K562 (cell line): ENCODE data around the gene GPR183. TPM values are rescaled to one million over a fixed set of nuclear protein-coding genes. Genes with fewer than 3 reads are reported as not detected.

Experiments used
- ATAC-seq: fragments of 200-7000 bp; cut with Tn5 transposase; 3 replicates; pipeline ENCODE4 v1.9.1; 2020; ENCODE audit warnings: moderate library complexity
- BruUV-seq: library from RNA; stranded (reverse); fragments of 400-500 nt; replicated peaks from 2 replicates; lab custom pipeline; 2021; lab: Mats Ljungman, UMichigan
- CTCF ChIA-PET: fragments of 300-600 bp; formaldehyde crosslinking; extraction: SDS; loops from one replicate; lab custom pipeline; 2021; ENCODE audit warnings: low intra/inter-chr PET ratio; lab: Yijun Ruan, JAX
- POLR2A ChIA-PET: fragments of 300-600, 350-650 bp; sonication (Branson Sonifier 250); formaldehyde crosslinking; extraction: SDS; loops from one replicate; lab custom pipeline; 2021; ENCODE audit warnings: antibody characterized with exemption, inconsistent platforms; lab: Yijun Ruan, JAX
- DNase-seq, 4 experiments: peaks; one replicate each; pipeline versions ENCODE4 v3.0.0 to v3.0.0-alpha.2; 2011 to 2018; ENCODE audit warnings: low spot score in 3 of 4, mixed read lengths in 3 of 4; ENCODE audit errors: extremely low read depth in 1 of 4
- FAIRE-seq: peaks from 2 replicates; lab custom pipeline; 2011; peaks lifted over from hg19 to GRCh38; lab: Jason Lieb, UNC
- H2AFZ ChIP-seq: 2 replicates; pipeline ENCODE4 v1.6.0; 2011; ENCODE audit warnings: low read depth, low read length, control low read depth, inconsistent platforms
- H3K27ac ChIP-seq: fragments of 200-600 bp; 3 replicates; pipeline ENCODE4 v1.8.0; 2011; ENCODE audit warnings: low read depth, mild to moderate bottlenecking, control low read depth, inconsistent platforms, low read length, moderate library complexity, mixed read lengths; ENCODE audit errors: extremely low read depth
- H3K27me3 ChIP-seq, 2 experiments: fragments of 300-600 bp in 1 of 2; 2 replicates in 1 of 2; 3 replicates in 1 of 2; pipeline versions ENCODE4 v1.6.0 to v1.8.0; 2011; ENCODE audit warnings: inconsistent platforms in 2 of 2, low read length in 2 of 2, mild to moderate bottlenecking in 1 of 2, mixed read lengths in 1 of 2, moderate library complexity in 1 of 2; ENCODE audit not compliant: control insufficient read depth in 2 of 2, insufficient read depth in 2 of 2
- H3K36me3 ChIP-seq: fragments of 300-600 bp; 3 replicates; pipeline ENCODE4 v1.8.0; 2011; ENCODE audit warnings: mild to moderate bottlenecking, low read length, inconsistent platforms; ENCODE audit not compliant: control insufficient read depth, insufficient read depth
- H3K4me1 ChIP-seq, 2 experiments: fragments of 200-600 bp in 1 of 2; replicated peaks in 1 of 2; 2 replicates in 1 of 2; 3 replicates in 1 of 2; pipeline versions ENCODE4 v1.5.1 to v1.8.0; 2011; ENCODE audit warnings: inconsistent platforms in 2 of 2, low read length in 2 of 2, mild to moderate bottlenecking in 1 of 2, mixed read lengths in 1 of 2, moderate library complexity in 1 of 2; ENCODE audit not compliant: control insufficient read depth in 2 of 2, insufficient read depth in 2 of 2
- H3K4me2 ChIP-seq: 2 replicates; pipeline ENCODE4 v1.6.1; 2011; ENCODE audit warnings: low read length, control low read depth, inconsistent platforms, mixed read lengths; ENCODE audit not compliant: insufficient read depth
- H3K4me3 ChIP-seq: fragments of 200-600 bp; sonication (generic), shearing (Covaris generic); 2 replicates; pipeline ENCODE4 v1.5.1; 2016; ENCODE audit warnings: control low read depth, inconsistent platforms
- H3K79me2 ChIP-seq: fragments of 200-600 bp; 3 replicates; pipeline ENCODE4 v1.8.0; 2011; ENCODE audit warnings: low read length, inconsistent platforms; ENCODE audit not compliant: control insufficient read depth, insufficient read depth
- H3K9ac ChIP-seq, 2 experiments: 2 replicates each; pipeline versions ENCODE4 v1.6.0 to v1.6.1; 2011; ENCODE audit warnings: low read depth in 2 of 2, low read length in 2 of 2, control low read depth in 1 of 2, inconsistent platforms in 1 of 2, mild to moderate bottlenecking in 1 of 2, mixed read lengths in 1 of 2; ENCODE audit not compliant: insufficient read depth in 1 of 2
- H3K9me1 ChIP-seq: one replicate; pipeline ENCODE4 v1.6.0; 2011; ENCODE audit warnings: inconsistent platforms, mild to moderate bottlenecking, low read length, moderate library complexity; ENCODE audit not compliant: control insufficient read depth, insufficient read depth
- H3K9me3 ChIP-seq: replicated peaks from 2 replicates; pipeline ENCODE4 v1.5.1; 2011; ENCODE audit warnings: low read depth, low read length, inconsistent platforms; ENCODE audit not compliant: control insufficient read depth, insufficient read depth
- H4K20me1 ChIP-seq: replicated peaks from 2 replicates; pipeline ENCODE4 v1.6.1; 2011; ENCODE audit warnings: low read length, inconsistent platforms, mixed read lengths; ENCODE audit not compliant: control insufficient read depth, insufficient read depth
- ARID3B ChIP-seq: fragments of 250-450 bp; sonication (Bioruptor Pico); IDR thresholded peaks from 2 replicates; pipeline ENCODE4 v1.4.0; 2020; ENCODE audit warnings: borderline replicate concordance
- CBX3 ChIP-seq, 2 experiments: IDR thresholded peaks; 1 replicate in 1 of 2; 2 replicates in 1 of 2; pipeline ENCODE4 v1.6.1; 2012; ENCODE audit warnings: inconsistent platforms in 2 of 2, low read length in 2 of 2, borderline replicate concordance in 1 of 2, control low read depth in 1 of 2
- E2F4 ChIP-seq: sonication (generic); formaldehyde crosslinking; IDR thresholded peaks from 2 replicates; pipeline ENCODE4 v1.8.0; 2022; ENCODE audit warnings: mild to moderate bottlenecking, low read depth, missing genetic modification reagents
- ELK3 ChIP-seq: fragments of 450-650 bp; formaldehyde crosslinking; IDR thresholded peaks from 2 replicates; pipeline ENCODE4 v1.4.0; 2020; ENCODE audit warnings: mild to moderate bottlenecking
- NBN ChIP-seq: fragments of 450-650 bp; IDR thresholded peaks from 2 replicates; pipeline ENCODE4 v1.6.1; 2016; ENCODE audit warnings: low read depth, mild to moderate bottlenecking
- RBM25 ChIP-seq: fragments of 200-400 bp; formaldehyde crosslinking; IDR thresholded peaks from 2 replicates; pipeline ENCODE4 v1.6.1; 2018; ENCODE audit warnings: low read length, low read depth, moderate library complexity; ENCODE audit not compliant: severe bottlenecking
- RBM39 ChIP-seq: fragments of 200-400 bp; formaldehyde crosslinking; optimal IDR thresholded peaks from 2 replicates; pipeline ENCODE3; 2018; ENCODE audit warnings: low read depth, low read length
- SETDB1 ChIP-seq: IDR thresholded peaks from one replicate; pipeline ENCODE4 v1.6.1; 2012; ENCODE audit warnings: low read length, control low read depth, inconsistent platforms
- TAF15 ChIP-seq: fragments of 200-400 bp; formaldehyde crosslinking; IDR thresholded peaks from 2 replicates; pipeline ENCODE4 v1.6.1; 2017; ENCODE audit warnings: mild to moderate bottlenecking, low read depth, low read length, moderate library complexity
- ZNF511 ChIP-seq: sonication (generic); formaldehyde crosslinking; IDR thresholded peaks from 2 replicates; pipeline ENCODE4 v1.8.0; 2022; ENCODE audit warnings: mild to moderate bottlenecking, missing genetic modification reagents
- ZNF695 ChIP-seq: fragments of 450-650 bp; formaldehyde crosslinking; IDR thresholded peaks from 2 replicates; pipeline ENCODE4 v1.4.0; 2020; ENCODE audit warnings: mild to moderate bottlenecking, moderate library complexity
- ZNF764 ChIP-seq: fragments of 250-450 bp; sonication (Bioruptor Pico); IDR thresholded peaks from 2 replicates; pipeline ENCODE4 v1.4.0; 2020; ENCODE audit warnings: low read depth, mild to moderate bottlenecking, moderate library complexity
- WGBS: fragments of 100-300 bp; shearing (Covaris generic); methylation state at CpG from one replicate; pipeline ENCODE4 v1.1.6; 2016; ENCODE audit warnings: low coverage, mixed read lengths; ENCODE audit not compliant: insufficient coverage; ENCODE audit errors: missing lambda C conversion rate; 5-methylcytosine and 5-hydroxymethylcytosine counted together
- in situ Hi-C: fragments of 300-500 bp; cut with MboI; formaldehyde crosslinking; loops from 4 replicates; pipeline ENCODE4 v1.15.0; 2018; ENCODE audit warnings: inconsistent platforms, mixed read lengths
- intact Hi-C: fragments of 100-400 bp; cut with micrococcal nuclease; formaldehyde crosslinking; loops from 2 replicates; pipeline ENCODE4 v1.14.2; 2022
- polyA plus RNA-seq, 8 experiments: library from polyadenylated mRNA; depleted of rRNA in 4 of 8; stranded (reverse) in 5 of 8; unstranded in 3 of 8; fragments of >200 nt; fragmentation: Nextera tagmentation in 2 of 8; fragmentation: Illumina TruSeq in 1 of 8; extraction: Ambion mirVana in 2 of 8; extraction: Trizol in 1 of 8; gene quantifications; 2 replicates each; pipeline versions ENCODE4 v1.2.1 to v1.2.3, GENCODE V29; 2011 to 2014; ENCODE audit warnings: inconsistent platforms in 1 of 8, missing spikeins in 1 of 8
- total RNA-seq, 7 experiments: library from RNA; depleted of rRNA in 6 of 7; stranded (reverse); fragments of >200 nt in 6 of 7; fragmentation: Illumina TruSeq in 2 of 7; extraction: Trizol in 2 of 7; gene quantifications; 2 replicates each; pipeline versions ENCODE4 v1.2.1 to v1.2.3, GENCODE V29; 2011 to 2021; ENCODE audit warnings: low replicate concordance in 1 of 7
- TF ChIP-seq, protein P1 (sequence below), 2 experiments: IDR thresholded peaks; 2 replicates each; pipeline ENCODE4 v1.6.1; 2011; ENCODE audit warnings: borderline replicate concordance in 1 of 2, control low read depth in 1 of 2, low read depth in 1 of 2, low read length in 1 of 2, mild to moderate bottlenecking in 1 of 2, mixed read lengths in 1 of 2, moderate library complexity in 1 of 2; ENCODE audit not compliant: insufficient read depth in 1 of 2, insufficient read length in 1 of 2, poor library complexity in 1 of 2, severe bottlenecking in 1 of 2; ENCODE audit errors: extremely low read depth in 1 of 2

GPR183 gene
- total and polyA plus RNA-seq, 9 of the 15 experiments (the other 6 are each of a cell fraction or from before 2014, with no cell fraction given) = 1.3 to 10.2 (median 3.7) TPM

- no peak for TF ChIP-seq ZNF511 (CRISPR knock-in tag)
- no peak for TF ChIP-seq ZNF695 (CRISPR knock-in tag)
Observed at GRCh38 chr13:99275093-99275469, 32.1 kb downstream of the GPR183 start (continued).

DNA sequence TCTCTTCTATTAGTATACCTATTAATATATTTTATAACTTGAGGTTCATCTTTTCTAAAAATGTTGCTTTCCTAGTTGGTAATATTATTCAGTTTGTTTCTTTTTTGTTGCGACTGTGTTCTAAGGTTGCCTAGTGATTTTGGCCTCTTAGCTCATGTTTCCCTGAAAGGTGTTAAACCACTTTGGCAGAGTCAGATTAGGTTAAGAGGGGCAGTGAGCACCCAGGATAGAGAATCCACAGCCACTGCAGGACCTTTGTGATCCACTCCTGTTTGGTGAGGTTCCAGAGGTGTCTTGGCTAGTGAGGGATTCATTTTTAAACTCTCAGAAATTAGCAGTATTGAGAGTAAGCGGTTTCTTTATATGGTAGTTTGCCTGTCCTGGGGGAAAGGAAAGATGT, 34.1 kb downstream of the GPR183 start:
- in situ Hi-C loops (no loop called here), intact Hi-C loops (loop anchor here (5.0 kb wide), 1 partner anchor 94 kb away; no protein-coding TSS in a partner anchor)
- no peak overlapping the region for H2AFZ ChIP-seq
- H3K9me3 ChIP-seq = no peaks in the 10 kb centered on the region
- WGBS = 100% methylated on average over 1 of the region's 2 CpGs
- BruUV-seq = no TSS peak
- H3K4me2 ChIP-seq = no peak overlapping the region
- no peak overlapping the region for H3K27ac ChIP-seq
- no peaks in the 10 kb centered on the region for H4K20me1 ChIP-seq
- peaks cover 21% of the 10 kb centered on the region for H3K79me2 ChIP-seq
- FAIRE-seq = no peak
- TF ChIP-seq ZNF764 (CRISPR knock-in tag) = no peak
- no peak for TF ChIP-seq TAF15
- no peak for TF ChIP-seq RBM25
- TF ChIP-seq NBN = no peak
- TF ChIP-seq ARID3B = no peak
- no peak for TF ChIP-seq RBM39
- TF ChIP-seq, protein P1, sequence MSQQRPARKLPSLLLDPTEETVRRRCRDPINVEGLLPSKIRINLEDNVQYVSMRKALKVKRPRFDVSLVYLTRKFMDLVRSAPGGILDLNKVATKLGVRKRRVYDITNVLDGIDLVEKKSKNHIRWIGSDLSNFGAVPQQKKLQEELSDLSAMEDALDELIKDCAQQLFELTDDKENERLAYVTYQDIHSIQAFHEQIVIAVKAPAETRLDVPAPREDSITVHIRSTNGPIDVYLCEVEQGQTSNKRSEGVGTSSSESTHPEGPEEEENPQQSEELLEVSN (IDR thresholded peaks at IDR 0.05; ENCODE audit: borderline replicate concordance in 1 of 2, extremely low read depth in 1 of 2, insufficient read depth in 1 of 2, insufficient read length in 1 of 2, low read depth in 1 of 2, low read length in 1 of 2, poor library complexity in 1 of 2, severe bottlenecking in 1 of 2) = no peak
- TF ChIP-seq SETDB1 = no peak
- TF ChIP-seq CBX3 (IDR thresholded peaks at IDR 0.05; ENCODE audit: borderline replicate concordance in 1 of 2, low read length in 2 of 2) = no peak
- TF ChIP-seq E2F4 (CRISPR knock-in tag) = no peak
- TF ChIP-seq ELK3 (CRISPR knock-in tag) = no peak
- peaks cover 3 to 8% of the 10 kb centered on the region in 2 experiments; a peak in 3 of 5 replicates for H3K4me1 ChIP-seq
- H3K27me3 ChIP-seq = no peaks in the 10 kb centered on the region
- no peak overlapping the region for H3K9ac ChIP-seq
- POLR2A ChIA-PET = interaction anchor here (0.6 kb wide), 1 partner anchor 32 kb away, joined by 3 read pairs; no protein-coding TSS in a partner anchor
- peaks cover 11% of the 10 kb centered on the region; the same call in 2 of the 3 replicates for H3K36me3 ChIP-seq
- no peaks in the 10 kb centered on the region for H3K9me1 ChIP-seq
- ATAC-seq = no peak
- CTCF ChIA-PET = interaction anchor here (5.6 kb wide), 1 partner anchor 163 kb away, joined by 73 read pairs; no protein-coding TSS in a partner anchor
- no peak overlapping the region for H3K4me3 ChIP-seq
- no peak for DNase-seq
